NCI-H128 (cell line): ENCODE measurements around the gene AK1.

Experiments
- DNase-seq: peaks from one replicate; lab custom pipeline; 2025; ENCODE audit not compliant: unreplicated experiment; lab: John Stamatoyannopoulos, UW

AK1 gene

GRCh38 chr9:127825319-127826051 is 52.0 kb downstream of the AK1 start:
- DNase-seq, result no peak

DNA sequence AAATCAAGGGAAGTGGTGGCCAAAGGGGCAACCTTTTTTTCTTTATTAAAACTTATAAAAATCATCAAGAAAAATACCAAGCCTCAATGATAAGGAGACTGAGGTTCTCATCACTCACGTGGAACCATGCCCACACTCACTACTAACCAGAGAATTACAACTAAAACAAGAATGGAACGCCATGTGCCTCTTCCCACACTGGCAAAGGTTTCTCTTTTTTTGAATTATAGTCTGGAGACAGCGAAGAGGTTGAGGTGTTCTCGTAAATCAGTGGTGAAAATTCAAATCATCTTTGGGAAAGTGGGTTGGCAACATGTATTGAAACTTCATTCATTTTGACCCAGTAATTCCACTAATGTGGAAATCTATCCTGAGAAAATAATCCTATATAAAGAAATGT is 55.4 kb downstream of the AK1 start:
- DNase-seq, result no peak

DNA sequence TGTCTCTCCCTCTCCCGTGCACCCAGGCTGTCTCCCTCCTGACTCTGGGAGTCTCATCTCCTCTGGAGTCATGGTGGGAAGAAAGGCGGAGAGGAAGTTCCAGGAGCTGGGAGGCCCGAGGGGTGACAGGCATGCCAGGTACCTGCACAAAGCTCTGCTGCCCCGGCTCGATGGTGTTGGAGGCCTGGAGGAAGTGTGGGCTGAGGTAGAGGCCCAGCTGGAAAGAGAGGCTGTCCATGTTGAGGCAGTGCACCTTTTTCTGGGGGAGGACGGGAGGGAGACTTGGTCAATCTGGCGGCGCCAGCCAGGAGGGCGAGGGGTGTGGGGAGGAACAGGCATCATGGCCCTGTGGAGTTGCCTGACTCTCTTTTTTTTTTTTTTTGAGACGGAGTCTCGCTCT is 58.9 kb downstream of the AK1 start:
- DNase-seq, result no peak

DNA sequence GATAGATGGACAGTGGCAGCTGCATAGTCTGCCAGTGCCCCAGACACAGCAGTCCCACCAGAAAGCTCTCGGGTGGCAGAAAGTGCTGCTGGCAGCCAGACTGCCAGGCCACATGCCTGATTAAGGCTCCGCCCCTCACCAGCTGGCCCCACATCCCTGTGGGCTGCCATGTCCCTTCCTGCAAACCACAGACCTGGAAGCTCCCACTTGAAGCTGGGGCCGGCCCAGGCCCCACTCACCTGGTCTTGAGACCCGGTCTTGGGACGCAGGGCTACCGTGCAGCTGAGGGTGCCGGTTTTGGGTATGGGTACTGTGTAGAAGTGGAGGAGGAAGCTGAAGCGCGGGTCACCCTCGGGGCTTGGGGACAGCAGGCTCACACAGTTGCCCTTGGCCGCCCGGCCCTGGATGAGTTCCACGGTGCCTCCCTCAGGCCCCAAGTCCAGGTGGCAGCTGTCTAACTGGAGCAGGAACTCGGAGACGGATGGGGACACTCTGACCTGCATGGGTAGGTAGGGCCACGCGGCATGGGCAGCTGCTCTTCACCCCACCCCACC is 59.5 kb downstream of the AK1 start:
- DNase-seq, result no peak

DNA sequence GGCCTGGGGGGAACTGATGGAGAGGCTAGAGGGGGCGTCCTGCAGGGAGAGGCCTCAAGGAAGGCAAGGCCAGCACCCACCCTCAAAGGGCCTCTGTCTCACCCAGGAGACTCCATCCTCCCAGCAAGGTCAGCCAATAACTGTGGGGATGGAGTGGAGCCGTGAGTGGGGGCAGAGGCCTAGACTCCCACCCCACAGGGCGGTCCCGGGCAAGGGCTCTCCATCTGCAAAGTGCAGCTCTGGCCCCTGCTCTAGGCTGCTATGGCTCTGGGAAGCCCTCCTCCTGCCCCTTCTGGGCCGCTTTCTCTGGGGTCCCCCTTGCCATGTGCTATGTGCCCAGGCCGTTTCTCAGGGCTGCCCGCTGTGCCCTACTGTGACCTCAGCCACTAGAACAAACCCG is 60.7 kb downstream of the AK1 start:
- DNase-seq, result no peak
